NT2/D1 (cell line): ENCODE measurements around the gene SMPDL3A.

Experiments used
- SUZ12 ChIP-seq: IDR thresholded peaks from 2 replicates; pipeline ENCODE4 v1.6.1; 2011; ENCODE audit not compliant: insufficient read length, insufficient read depth; ENCODE audit errors: extremely low read depth
- YY1 ChIP-seq: IDR thresholded peaks from 2 replicates; pipeline ENCODE4 v1.6.1; 2011; ENCODE audit not compliant: insufficient read length, insufficient read depth
- ZNF274 ChIP-seq: IDR thresholded peaks from 2 replicates; pipeline ENCODE4 v1.6.1; 2011; ENCODE audit warnings: mild to moderate bottlenecking, low read depth, low read length

DNA sequence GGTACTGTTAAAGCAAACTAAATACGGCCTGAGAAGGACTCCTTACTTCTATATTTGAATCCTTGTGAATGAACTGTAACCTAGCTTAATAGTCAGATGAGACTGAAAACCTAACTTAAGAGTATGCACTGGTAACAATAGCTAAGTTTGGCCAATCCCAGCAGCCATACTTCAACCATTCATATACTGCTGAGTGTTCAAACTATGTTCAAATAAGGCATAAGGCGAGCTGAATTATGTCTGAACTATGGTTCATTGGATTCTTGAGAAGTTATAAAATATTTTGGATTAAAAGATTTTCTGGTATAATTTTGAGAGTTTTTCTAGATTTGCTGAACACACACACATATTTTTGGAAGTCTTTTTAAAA lies 2.2 kb downstream of the SMPDL3A start:
- no peak for TF ChIP-seq YY1
- no peak for TF ChIP-seq SUZ12
- no peak for TF ChIP-seq ZNF274
